Endothelial cell of umbilical vein (primary cell): ENCODE measurements around the gene JUNB. TPM values are rescaled to one million over a fixed set of nuclear protein-coding genes. Genes with fewer than 3 reads are reported as not detected.

ENCODE experiments used
- BruUV-seq: library from RNA; stranded (reverse); fragments of 400-500 nt; replicated peaks from 2 replicates; lab custom pipeline; 2021; lab: Mats Ljungman, UMichigan
- CTCF ChIA-PET: fragments of 300-600, 350-600 bp; sonication (Branson Sonifier 250); formaldehyde crosslinking; loops from one replicate; lab custom pipeline; 2021; ENCODE audit warnings: antibody characterized with exemption, inconsistent platforms; lab: Charles Lee
- POLR2A ChIA-PET: fragments of 300-600, 350-600 bp; sonication (Branson Sonifier 250); formaldehyde crosslinking; loops from one replicate; lab custom pipeline; 2021; ENCODE audit warnings: antibody characterized with exemption, inconsistent platforms; lab: Charles Lee
- DNase-seq: peaks from one replicate; pipeline ENCODE4 v3.0.0-alpha.2; 2011; ENCODE audit warnings: low read depth, low spot score
- FAIRE-seq: peaks from 2 replicates; lab custom pipeline; 2011; peaks lifted over from hg19 to GRCh38; lab: Jason Lieb, UNC
- H2AFZ ChIP-seq: 2 replicates; pipeline ENCODE4 v1.6.0; 2012; ENCODE audit warnings: low read depth, low read length, control low read depth, inconsistent platforms
- H3K27ac ChIP-seq: 2 replicates; pipeline ENCODE4 v1.5.1; 2011; ENCODE audit warnings: low read depth, mild to moderate bottlenecking, control low read depth, low read length, moderate library complexity; ENCODE audit not compliant: insufficient read depth
- H3K27me3 ChIP-seq, 2 experiments: 2 replicates each; pipeline versions ENCODE4 v1.6.0 to v1.6.1; 2011; ENCODE audit warnings: low read length in 2 of 2, mixed read lengths in 1 of 2; ENCODE audit not compliant: control insufficient read depth in 2 of 2, insufficient read depth in 2 of 2
- H3K36me3 ChIP-seq, 2 experiments: 2 replicates in 1 of 2; 3 replicates in 1 of 2; pipeline ENCODE4 v1.5.1; 2011; ENCODE audit warnings: low read length in 2 of 2, mild to moderate bottlenecking in 1 of 2, moderate library complexity in 1 of 2; ENCODE audit not compliant: control insufficient read depth in 2 of 2, insufficient read depth in 2 of 2; ENCODE audit errors: extremely low read depth in 1 of 2
- H3K4me1 ChIP-seq: 3 replicates; pipeline ENCODE4 v1.5.1; 2011; ENCODE audit warnings: mild to moderate bottlenecking, low read length; ENCODE audit not compliant: control insufficient read depth, insufficient read depth; ENCODE audit errors: extremely low read depth
- H3K4me2 ChIP-seq: 2 replicates; pipeline ENCODE4 v1.6.1; 2011; ENCODE audit warnings: low read length, control low read depth, mixed read lengths; ENCODE audit not compliant: insufficient read depth
- H3K4me3 ChIP-seq, 3 experiments: fragments of 200-600 bp in 1 of 3; sonication (generic), shearing (Covaris generic) in 1 of 3; replicated peaks in 1 of 3; 2 replicates each; pipeline ENCODE4 v1.5.1; 2011 to 2016; ENCODE audit warnings: control low read depth in 3 of 3, low read length in 3 of 3, mild to moderate bottlenecking in 2 of 3, inconsistent platforms in 1 of 3, low read depth in 1 of 3, moderate library complexity in 1 of 3; ENCODE audit not compliant: insufficient read depth in 1 of 3
- H3K79me2 ChIP-seq: 2 replicates; pipeline ENCODE4 v1.6.0; 2012; ENCODE audit warnings: low read length, inconsistent platforms; ENCODE audit not compliant: control insufficient read depth, insufficient read depth
- H3K9ac ChIP-seq: replicated peaks from 2 replicates; pipeline ENCODE3; 2011; ENCODE audit warnings: low read length, control low read depth; ENCODE audit not compliant: insufficient read depth; ENCODE audit errors: extremely low read depth
- H3K9me1 ChIP-seq: replicated peaks from 3 replicates; pipeline ENCODE4 v1.6.0; 2011; ENCODE audit warnings: mild to moderate bottlenecking, low read length; ENCODE audit not compliant: control insufficient read depth, insufficient read depth; ENCODE audit errors: extremely low read depth
- H3K9me3 ChIP-seq: replicated peaks from 2 replicates; pipeline ENCODE4 v1.5.1; 2012; ENCODE audit warnings: low read length, inconsistent platforms; ENCODE audit not compliant: control insufficient read depth, insufficient read depth
- H4K20me1 ChIP-seq: replicated peaks from 2 replicates; pipeline ENCODE3; 2011; ENCODE audit warnings: mild to moderate bottlenecking, low read length; ENCODE audit not compliant: control insufficient read depth, insufficient read depth; ENCODE audit errors: extremely low read depth
- FOS ChIP-seq: IDR thresholded peaks from 2 replicates; pipeline ENCODE4 v1.6.1; 2011; ENCODE audit warnings: mild to moderate bottlenecking, low read length, moderate library complexity, borderline replicate concordance; ENCODE audit not compliant: insufficient read depth
- GATA2 ChIP-seq: IDR thresholded peaks from 2 replicates; pipeline ENCODE4 v1.7.0; 2011; ENCODE audit warnings: low read depth, mild to moderate bottlenecking, moderate library complexity, mixed read lengths, low read length; ENCODE audit not compliant: insufficient read length, insufficient read depth
- JUN ChIP-seq: IDR thresholded peaks from 2 replicates; pipeline ENCODE4 v1.6.1; 2011; ENCODE audit warnings: borderline replicate concordance, low read depth; ENCODE audit not compliant: insufficient read length, insufficient read depth
- MYC ChIP-seq: IDR thresholded peaks from one replicate; pipeline ENCODE4 v1.6.1; 2011; ENCODE audit warnings: mild to moderate bottlenecking, low read depth, low read length
- POLR2A ChIP-seq: IDR thresholded peaks from 2 replicates; pipeline ENCODE4 v1.6.1; 2012; ENCODE audit warnings: low read depth, mild to moderate bottlenecking, control low read depth, low read length
- POLR2AphosphoS5 ChIP-seq: IDR thresholded peaks from 2 replicates; pipeline ENCODE4 v1.6.1; 2012; ENCODE audit warnings: low read depth, mild to moderate bottlenecking, control low read depth, low read length, moderate library complexity; ENCODE audit not compliant: insufficient read depth
- dilution Hi-C: fragments of 300-500 bp; cut with MboI; formaldehyde crosslinking; loops from one replicate; pipeline ENCODE4 v1.15.0; 2019; ENCODE audit warnings: low sequenced_read_pairs; ENCODE audit not compliant: extremely low pct_ligation_motif_present
- intact Hi-C: fragments of 100-400 bp; cut with micrococcal nuclease; formaldehyde crosslinking; loops from one replicate; pipeline ENCODE4 v1.10.0; 2022
- polyA plus RNA-seq, 4 experiments: library from polyadenylated mRNA; depleted of rRNA in 3 of 4; stranded (reverse) in 3 of 4; unstranded in 1 of 4; fragments of >200 nt; gene quantifications; 2 replicates each; pipeline versions ENCODE4 v1.2.1 to v1.2.3, GENCODE V29; 2011 to 2012; ENCODE audit warnings: missing spikeins in 1 of 4
- total RNA-seq: library from RNA; stranded (reverse); gene quantifications from 2 replicates; pipeline ENCODE4 v1.2.3, GENCODE V29; 2021
- TF ChIP-seq, protein P1 (sequence below), 2 donors: IDR thresholded peaks; 1 replicate in 1 of 2; 2 replicates in 1 of 2; pipeline ENCODE4 v1.5.1; 2011; ENCODE audit warnings: low read length in 2 of 2, mild to moderate bottlenecking in 2 of 2, moderate library complexity in 2 of 2, control low read depth in 1 of 2, inconsistent platforms in 1 of 2, low read depth in 1 of 2; ENCODE audit not compliant: insufficient read depth in 1 of 2; ENCODE audit errors: extremely low read depth in 1 of 2

JUNB gene
- total and polyA plus RNA-seq, 2 donors (not counting 3 experiments of a cell fraction or from before 2014, with no cell fraction given): 22.8 to 74.4 TPM

DNA sequence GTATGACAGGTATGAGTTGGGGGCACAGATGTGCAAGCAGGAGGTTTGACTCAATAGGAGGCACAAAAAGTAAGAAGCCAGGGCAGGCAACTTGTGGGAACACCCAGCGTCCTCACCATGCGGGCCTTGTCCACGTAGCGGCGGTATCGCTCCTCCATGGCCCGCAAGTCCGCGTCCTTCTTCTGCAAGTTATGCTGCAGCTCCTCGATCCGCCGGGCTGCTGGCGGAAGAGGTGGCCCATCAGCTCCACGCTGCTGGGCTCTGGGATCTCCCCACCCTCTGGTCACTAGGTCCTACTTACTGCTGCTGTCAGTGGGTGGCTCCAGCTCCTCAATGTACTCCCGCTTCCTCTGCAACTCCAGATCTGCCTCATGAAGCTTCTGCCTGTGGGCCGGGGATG lies 26.6 kb upstream of the JUNB start:
- H4K20me1 ChIP-seq: no peaks in the 10 kb centered on the region
- TF ChIP-seq POLR2A: no peak
- TF ChIP-seq, protein P1, sequence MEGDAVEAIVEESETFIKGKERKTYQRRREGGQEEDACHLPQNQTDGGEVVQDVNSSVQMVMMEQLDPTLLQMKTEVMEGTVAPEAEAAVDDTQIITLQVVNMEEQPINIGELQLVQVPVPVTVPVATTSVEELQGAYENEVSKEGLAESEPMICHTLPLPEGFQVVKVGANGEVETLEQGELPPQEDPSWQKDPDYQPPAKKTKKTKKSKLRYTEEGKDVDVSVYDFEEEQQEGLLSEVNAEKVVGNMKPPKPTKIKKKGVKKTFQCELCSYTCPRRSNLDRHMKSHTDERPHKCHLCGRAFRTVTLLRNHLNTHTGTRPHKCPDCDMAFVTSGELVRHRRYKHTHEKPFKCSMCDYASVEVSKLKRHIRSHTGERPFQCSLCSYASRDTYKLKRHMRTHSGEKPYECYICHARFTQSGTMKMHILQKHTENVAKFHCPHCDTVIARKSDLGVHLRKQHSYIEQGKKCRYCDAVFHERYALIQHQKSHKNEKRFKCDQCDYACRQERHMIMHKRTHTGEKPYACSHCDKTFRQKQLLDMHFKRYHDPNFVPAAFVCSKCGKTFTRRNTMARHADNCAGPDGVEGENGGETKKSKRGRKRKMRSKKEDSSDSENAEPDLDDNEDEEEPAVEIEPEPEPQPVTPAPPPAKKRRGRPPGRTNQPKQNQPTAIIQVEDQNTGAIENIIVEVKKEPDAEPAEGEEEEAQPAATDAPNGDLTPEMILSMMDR (IDR thresholded peaks at IDR 0.05; ENCODE audit: extremely low read depth in 1 of 2, insufficient read depth in 1 of 2, low read depth in 1 of 2, low read length in 2 of 2): no peak
- TF ChIP-seq FOS: no peak
- TF ChIP-seq JUN: no peak
- no peak for TF ChIP-seq GATA2
- TF ChIP-seq MYC: no peak
- TF ChIP-seq POLR2AphosphoS5: no peak
- ChIA-PET CTCF (interaction anchor here (0.6 to 12.6 kb wide), 7 partner anchors 9 to 84 kb away, joined by 3 to 524 read pairs (median 10); partner anchors contain the start of genes HOOK2, JUNB, PRDX2 and THSD8), POLR2A (interaction anchor here (1.2 kb wide), 1 partner anchor 32 kb away, joined by 4 read pairs; no protein-coding TSS in a partner anchor)
- H3K9me3 ChIP-seq: no peaks in the 10 kb centered on the region
- no peak overlapping the region for H3K27ac ChIP-seq
- dilution Hi-C loops (no loop called here), intact Hi-C loops (no loop called here)
- no peaks in the 10 kb centered on the region for H3K4me1 ChIP-seq
- no peak overlapping the region for H3K9ac ChIP-seq
- no peaks in the 10 kb centered on the region for H3K79me2 ChIP-seq
- H3K4me2 ChIP-seq: no peak overlapping the region
- DNase-seq (no peak), FAIRE-seq (no peak)
- BruUV-seq: no TSS peak
- no peak overlapping the region for H2AFZ ChIP-seq
- no peaks in the 10 kb centered on the region for H3K36me3 ChIP-seq
- H3K27me3 ChIP-seq: no peaks in the 10 kb centered on the region
- H3K9me1 ChIP-seq: no peaks in the 10 kb centered on the region
- no peak overlapping the region for H3K4me3 ChIP-seq
